Coronary artery (tissue), 2 donors: ENCODE data around the gene HELB.

Experiments
- DNase-seq: peaks from one replicate; pipeline ENCODE4 v3.0.0-alpha.2; 2017; ENCODE audit warnings: low spot score
- H3K27ac ChIP-seq, 2 donors: fragments of 200-600 bp; sonication (generic); one replicate each; pipeline ENCODE4 v1.5.1; 2016 to 2019
- H3K4me3 ChIP-seq: fragments of 200-600 bp; sonication (generic); 2 replicates; pipeline ENCODE4 v1.5.1; 2016; ENCODE audit warnings: mild to moderate bottlenecking, moderate library complexity
- TF ChIP-seq, protein P1 (sequence below): fragments of 200-600 bp; sonication (generic); IDR thresholded peaks from one replicate; pipeline ENCODE4 v1.5.1; 2019; ENCODE audit warnings: antibody characterized with exemption

Gene HELB

DNA sequence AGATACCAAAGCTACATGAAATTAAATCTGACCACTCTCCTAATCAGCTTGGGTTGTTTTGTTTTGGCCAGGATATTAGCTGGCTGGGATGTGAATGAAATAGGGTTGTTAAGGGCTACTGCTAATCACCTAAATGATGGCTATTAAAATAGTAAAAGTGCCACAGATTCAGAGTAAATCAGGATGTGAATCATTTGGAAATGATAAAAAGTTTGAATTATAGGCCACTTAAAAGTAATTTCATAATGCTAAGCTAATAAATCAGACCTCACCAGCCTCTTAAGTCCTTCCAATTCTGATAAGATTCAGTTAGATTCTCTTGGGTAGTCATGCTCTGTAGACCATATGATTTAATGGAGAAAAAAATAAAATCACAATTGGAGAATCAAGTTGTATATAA lies 12.0 kb downstream of the HELB start:
- H3K27ac ChIP-seq: no peak overlapping the region
- TF ChIP-seq, protein P1, sequence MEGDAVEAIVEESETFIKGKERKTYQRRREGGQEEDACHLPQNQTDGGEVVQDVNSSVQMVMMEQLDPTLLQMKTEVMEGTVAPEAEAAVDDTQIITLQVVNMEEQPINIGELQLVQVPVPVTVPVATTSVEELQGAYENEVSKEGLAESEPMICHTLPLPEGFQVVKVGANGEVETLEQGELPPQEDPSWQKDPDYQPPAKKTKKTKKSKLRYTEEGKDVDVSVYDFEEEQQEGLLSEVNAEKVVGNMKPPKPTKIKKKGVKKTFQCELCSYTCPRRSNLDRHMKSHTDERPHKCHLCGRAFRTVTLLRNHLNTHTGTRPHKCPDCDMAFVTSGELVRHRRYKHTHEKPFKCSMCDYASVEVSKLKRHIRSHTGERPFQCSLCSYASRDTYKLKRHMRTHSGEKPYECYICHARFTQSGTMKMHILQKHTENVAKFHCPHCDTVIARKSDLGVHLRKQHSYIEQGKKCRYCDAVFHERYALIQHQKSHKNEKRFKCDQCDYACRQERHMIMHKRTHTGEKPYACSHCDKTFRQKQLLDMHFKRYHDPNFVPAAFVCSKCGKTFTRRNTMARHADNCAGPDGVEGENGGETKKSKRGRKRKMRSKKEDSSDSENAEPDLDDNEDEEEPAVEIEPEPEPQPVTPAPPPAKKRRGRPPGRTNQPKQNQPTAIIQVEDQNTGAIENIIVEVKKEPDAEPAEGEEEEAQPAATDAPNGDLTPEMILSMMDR: no peak
- no peak overlapping the region for H3K4me3 ChIP-seq
- DNase-seq: no peak

DNA sequence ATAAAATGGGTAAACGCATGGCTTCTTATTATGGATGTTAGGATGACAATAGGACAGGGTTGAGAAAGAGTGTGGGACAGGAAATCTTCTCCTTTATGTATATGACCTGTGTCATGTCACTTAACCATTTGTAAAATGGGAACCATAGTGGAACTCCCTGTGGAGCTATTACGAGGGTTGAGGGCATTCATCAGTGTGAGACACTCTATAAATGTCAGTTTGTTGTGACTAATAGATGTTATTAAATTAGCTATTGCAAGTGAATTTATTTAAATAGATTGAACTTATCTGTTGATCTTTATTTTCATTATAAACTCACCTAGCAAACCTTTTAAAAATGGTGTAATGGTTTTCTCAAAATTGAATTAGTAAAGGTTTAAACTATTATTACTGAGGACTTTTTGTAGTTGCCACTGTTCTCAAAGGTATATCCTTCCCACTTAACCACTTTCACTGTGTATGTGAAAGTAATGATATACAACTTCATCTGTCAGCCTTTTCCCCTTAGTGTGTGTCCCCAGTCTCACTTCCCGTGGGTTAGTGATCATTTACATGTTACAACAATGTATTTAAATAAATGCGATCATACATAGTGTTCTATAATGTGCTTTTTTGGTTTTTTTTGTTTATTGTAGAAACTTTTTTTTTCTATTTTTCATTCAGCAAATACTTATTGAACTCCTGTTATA lies 17.1 kb downstream of the HELB start:
- TF ChIP-seq, protein P1: no peak
- Histone ChIP-seq H3K4me3 (no peak overlapping the region), H3K27ac (no peak overlapping the region)
- no peak for DNase-seq

DNA sequence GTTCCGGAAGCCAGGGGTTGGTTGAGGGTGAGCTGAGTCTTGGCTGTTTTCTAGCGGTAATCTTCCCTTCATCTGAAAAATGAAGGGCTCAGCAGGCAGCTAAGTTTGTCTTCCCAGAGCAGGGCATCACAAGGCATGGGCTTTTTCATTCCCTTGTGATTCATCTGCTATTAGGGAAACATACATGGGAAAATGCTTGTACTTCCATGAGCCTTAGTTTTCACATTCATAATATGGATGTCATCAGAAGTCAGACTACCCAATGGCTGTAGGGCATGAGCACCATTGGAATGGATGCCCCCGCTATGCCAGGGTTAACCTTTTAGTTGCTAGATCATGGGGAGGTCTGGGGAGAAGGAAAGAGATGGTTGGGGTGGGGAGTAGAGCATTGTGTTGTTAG lies 18.7 kb downstream of the HELB start:
- TF ChIP-seq, protein P1: no peak
- Histone ChIP-seq H3K27ac (no peak overlapping the region), H3K4me3 (no peak overlapping the region)
- DNase-seq: no peak

GRCh38 chr12:66321435-66321834 lies 19.1 kb downstream of the HELB start:
- no peak for DNase-seq
- H3K27ac ChIP-seq: no peak overlapping the region
- H3K4me3 ChIP-seq: no peak overlapping the region
- TF ChIP-seq, protein P1: no peak

DNA sequence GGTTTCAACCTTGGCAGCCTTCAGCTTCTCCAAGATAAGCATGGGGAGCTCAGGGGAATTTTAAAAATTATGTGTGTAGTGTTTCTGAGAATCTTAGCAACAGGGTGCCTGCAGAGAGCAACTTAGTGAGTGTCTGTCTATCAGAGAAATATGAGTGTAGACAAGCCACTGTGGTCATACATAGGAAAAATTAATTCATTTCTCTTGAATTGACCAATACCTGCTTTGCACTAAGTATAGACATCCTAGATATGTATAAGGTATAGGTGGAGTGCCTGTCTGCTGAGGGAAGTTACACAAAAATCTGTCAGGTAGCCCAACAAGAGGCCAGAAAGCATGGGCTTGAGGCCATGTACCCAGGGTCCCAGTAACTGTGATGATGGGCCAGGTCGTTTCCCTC lies 20.7 kb downstream of the HELB start:
- TF ChIP-seq, protein P1: no peak
- no peak for DNase-seq
- Histone ChIP-seq H3K27ac (no peak overlapping the region), H3K4me3 (no peak overlapping the region)

DNA sequence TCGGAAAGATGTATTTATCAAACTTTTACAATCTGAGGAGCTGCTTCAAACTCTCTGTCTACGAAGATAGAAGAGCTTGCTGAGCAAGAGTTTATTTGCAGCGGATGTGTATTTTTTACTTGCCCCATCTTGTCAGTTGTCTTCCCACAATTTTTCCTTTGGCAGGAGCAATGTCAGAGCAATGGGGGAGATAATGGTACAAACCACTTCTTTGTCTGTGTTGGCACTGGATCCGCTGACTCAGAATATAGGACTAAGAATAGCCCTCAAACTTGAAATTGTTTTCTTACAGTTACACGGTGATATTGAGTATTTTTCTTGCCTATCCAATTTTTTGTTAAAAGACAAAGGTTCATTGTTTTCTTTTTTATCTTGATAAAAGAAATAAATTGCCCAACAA lies 27.6 kb downstream of the HELB start:
- DNase-seq: no peak
- Histone ChIP-seq H3K4me3 (no peak overlapping the region), H3K27ac (no peak overlapping the region)
- TF ChIP-seq, protein P1: no peak

DNA sequence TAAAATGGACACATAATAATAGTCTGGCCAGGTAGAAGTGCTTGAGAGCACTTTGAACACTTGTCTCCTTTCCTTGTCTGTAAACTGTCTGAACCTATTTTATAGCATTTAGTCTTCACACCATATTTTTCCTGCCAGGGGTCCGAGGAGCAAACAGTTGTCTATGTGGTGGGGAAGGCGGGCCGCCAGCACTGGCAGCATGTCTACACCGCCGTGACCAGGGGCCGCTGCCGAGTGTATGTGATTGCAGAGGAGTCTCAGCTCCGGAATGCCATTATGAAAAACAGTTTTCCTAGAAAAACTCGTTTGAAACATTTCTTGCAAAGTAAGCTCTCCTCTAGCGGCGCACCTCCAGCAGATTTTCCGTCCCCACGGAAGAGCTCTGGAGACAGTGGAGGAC lies 28.7 kb downstream of the HELB start:
- TF ChIP-seq, protein P1: no peak
- H3K4me3 ChIP-seq: no peak overlapping the region
- no peak for DNase-seq
- H3K27ac ChIP-seq: no peak overlapping the region
